ENCODE measurements around the gene CLDN10. TPM values are rescaled to one million over a fixed set of nuclear protein-coding genes. Genes with fewer than 3 reads are reported as not detected.

The CLDN10 gene
- total RNA-seq = not detected in 2 replicates

GRCh38 chr13:95552539-95553441, at the start of gene CLDN10:
Gene CLDN10 (plus strand): TSS chr13:95552720. CDS start chr13:95552754, 34 bp downstream.

Other genes starting within 250 kb of the CLDN10 start
- 20.2 and 26.4 TPM in 2 replicates for gene DZIP1, start 92.0 kb downstream of the CLDN10 start, total RNA-seq
- 34.2 and 49.1 TPM in 2 replicates for gene DNAJC3, start 124.4 kb downstream of the CLDN10 start, total RNA-seq